ENCODE data around the gene HSPB1. TPM values are rescaled to one million over a fixed set of nuclear protein-coding genes. Genes with fewer than 3 reads are reported as not detected.

Gene HSPB1
- total and polyA plus RNA-seq, 3 donors from 2014 or later, result 190 to 245 (median 216) TPM

GRCh38 chr7:76316984-76317781, 14.7 kb downstream of the HSPB1 start:
- DNase-seq, result peak; percentile 49
- intact Hi-C loops (cut with DNase I; ENCODE audit: low total_unique reads), result no loop called here
- WGBS, 2 donors, result 38 to 42% methylated on average over 14 of the region's 14 CpGs

GRCh38 chr7:76317782-76318487, 15.5 kb downstream of the HSPB1 start:
- Histone ChIP-seq H3K36me3 (ENCODE audit: low read depth, missing control alignments) (no peaks in the 10 kb centered on the region), H3K9me3 (no peaks in the 10 kb centered on the region), H3K4me1 (peaks cover 14% of the 10 kb centered on the region), H3K27me3 (no peaks in the 10 kb centered on the region), H3K4me3 (peak overlapping the region; percentile 78), H3K27ac (peak overlapping the region; percentile 84 to 96)
- no peak for TF ChIP-seq CTCF (IDR thresholded peaks at IDR 0.05)
- peak; percentile 24 for TF ChIP-seq POLR2A (IDR thresholded peaks at IDR 0.05)
- intact Hi-C loops (cut with DNase I; ENCODE audit: low total_unique reads), result no loop called here
- WGBS, 2 donors, result 1% methylated on average over 24 to 50 of the region's 50 CpGs
- DNase-seq, result peak; percentile 99

More at GRCh38 chr7:76316984-76317781, 14.7 kb downstream of the HSPB1 start:
- Histone ChIP-seq H3K9me3 (no peaks in the 10 kb centered on the region), H3K4me1 (peaks cover 9% of the 10 kb centered on the region), H3K36me3 (ENCODE audit: low read depth, missing control alignments) (no peaks in the 10 kb centered on the region), H3K27me3 (no peaks in the 10 kb centered on the region), H3K27ac (peak overlapping the region; percentile 84 to 96), H3K4me3 (peak overlapping the region; percentile 78)
- TF ChIP-seq POLR2A (IDR thresholded peaks at IDR 0.05), result no peak
- no peak for TF ChIP-seq CTCF (IDR thresholded peaks at IDR 0.05)

GRCh38 chr7:76318488-76319353, 16.2 kb downstream of the HSPB1 start:
- no peaks in the 10 kb centered on the region for H3K27me3 ChIP-seq
- no peaks in the 10 kb centered on the region for H3K9me3 ChIP-seq
- peak overlapping the region; percentile 84 to 96 for H3K27ac ChIP-seq
- intact Hi-C loops (cut with DNase I; ENCODE audit: low total_unique reads), result no loop called here
- WGBS, 2 donors, result 2 to 4% methylated on average over 15 to 25 of the region's 25 CpGs
- H3K4me3 ChIP-seq, result peak overlapping the region; percentile 78
- H3K4me1 ChIP-seq, result peaks cover 16% of the 10 kb centered on the region
- DNase-seq, result peak; percentile 88
- no peaks in the 10 kb centered on the region for H3K36me3 ChIP-seq (ENCODE audit: low read depth, missing control alignments)
- peak in 2 of 3 experiments; percentile 35 to 45 for TF ChIP-seq CTCF (IDR thresholded peaks at IDR 0.05)
- TF ChIP-seq POLR2A (IDR thresholded peaks at IDR 0.05), result peak; percentile 12

GRCh38 chr7:76325092-76325491, 22.6 kb downstream of the HSPB1 start:
- Histone ChIP-seq H3K4me1 (peaks cover 7% of the 10 kb centered on the region), H3K27ac (no peak overlapping the region), H3K4me3 (no peak overlapping the region), H3K9me3 (no peaks in the 10 kb centered on the region), H3K36me3 (ENCODE audit: low read depth, missing control alignments) (no peaks in the 10 kb centered on the region), H3K27me3 (no peaks in the 10 kb centered on the region)
- 97% methylated on average over 11 of the region's 11 CpGs for WGBS, 2 donors
- intact Hi-C loops (cut with DNase I; ENCODE audit: low total_unique reads), result no loop called here
- TF ChIP-seq POLR2A (IDR thresholded peaks at IDR 0.05) (no peak), CTCF (IDR thresholded peaks at IDR 0.05) (no peak)
- no peak for DNase-seq
